Mesenchymal stem cell (in vitro differentiated cells and primary cell): ENCODE data around the gene C11orf91.

Experiments used
- DNase-seq: peaks from one replicate; pipeline ENCODE4 v3.0.0-alpha.2; 2013
- H2AFZ ChIP-seq: one replicate; pipeline ENCODE4 v1.6.1; 2013; ENCODE audit warnings: low read depth, mild to moderate bottlenecking, control low read depth, inconsistent platforms, low read length, moderate library complexity
- H2AK5ac ChIP-seq: 2 replicates; pipeline ENCODE4 v1.6.1; 2013; ENCODE audit warnings: low read length, moderate library complexity, mild to moderate bottlenecking, inconsistent platforms; ENCODE audit not compliant: severe bottlenecking
- H2BK120ac ChIP-seq: one replicate; pipeline ENCODE4 v1.6.1; 2013; ENCODE audit warnings: low read depth, mild to moderate bottlenecking, inconsistent platforms, low read length, moderate library complexity
- H2BK12ac ChIP-seq, 2 experiments: one replicate each; pipeline ENCODE4 v1.6.1; 2013; ENCODE audit warnings: inconsistent platforms in 2 of 2, low read length in 2 of 2, mild to moderate bottlenecking in 2 of 2, moderate library complexity in 2 of 2, control low read depth in 1 of 2
- H2BK15ac ChIP-seq: one replicate; pipeline ENCODE4 v1.6.1; 2013; ENCODE audit warnings: mild to moderate bottlenecking, low read depth, inconsistent platforms; ENCODE audit not compliant: poor library complexity, severe bottlenecking
- H2BK5ac ChIP-seq: 2 replicates; pipeline ENCODE4 v1.6.1; 2013; ENCODE audit warnings: low read depth, mild to moderate bottlenecking, low read length, control low read depth, inconsistent platforms; ENCODE audit not compliant: poor library complexity, severe bottlenecking
- H3K14ac ChIP-seq, 2 experiments: one replicate each; pipeline ENCODE4 v1.6.1; 2013; ENCODE audit warnings: inconsistent platforms in 2 of 2, low read length in 2 of 2, control low read depth in 1 of 2, mild to moderate bottlenecking in 1 of 2, moderate library complexity in 1 of 2
- H3K18ac ChIP-seq, 2 experiments: one replicate each; pipeline ENCODE4 v1.6.1; 2013; ENCODE audit warnings: inconsistent platforms in 2 of 2, low read length in 2 of 2, control low read depth in 1 of 2, low read depth in 1 of 2, mild to moderate bottlenecking in 1 of 2
- H3K23ac ChIP-seq, 2 experiments: one replicate each; pipeline ENCODE4 v1.6.1; 2013; ENCODE audit warnings: inconsistent platforms in 2 of 2, low read length in 2 of 2, mild to moderate bottlenecking in 2 of 2, moderate library complexity in 2 of 2, control low read depth in 1 of 2
- H3K27ac ChIP-seq: 2 replicates; pipeline ENCODE4 v1.5.1; 2013; ENCODE audit warnings: mild to moderate bottlenecking, moderate library complexity, low read length, control low read depth, inconsistent platforms; ENCODE audit not compliant: poor library complexity, severe bottlenecking
- H3K27me3 ChIP-seq, 2 experiments: 2 replicates each; pipeline versions ENCODE4 v1.6.1 to v1.7.0; 2013; ENCODE audit warnings: low read length in 2 of 2, mild to moderate bottlenecking in 2 of 2, moderate library complexity in 2 of 2, control low read depth in 1 of 2, inconsistent platforms in 1 of 2; ENCODE audit not compliant: control insufficient read depth in 1 of 2, insufficient read depth in 1 of 2
- H3K36me3 ChIP-seq, 2 experiments: 2 replicates each; pipeline versions ENCODE4 v1.6.1 to v1.7.0; 2013; ENCODE audit warnings: low read length in 2 of 2, control low read depth in 1 of 2, inconsistent platforms in 1 of 2, low read depth in 1 of 2, mild to moderate bottlenecking in 1 of 2; ENCODE audit not compliant: insufficient read depth in 2 of 2, control insufficient read depth in 1 of 2
- H3K4ac ChIP-seq, 2 experiments: one replicate each; pipeline ENCODE4 v1.6.1; 2013; ENCODE audit warnings: inconsistent platforms in 2 of 2, low read length in 2 of 2, mild to moderate bottlenecking in 2 of 2, moderate library complexity in 2 of 2, control low read depth in 1 of 2, low read depth in 1 of 2
- H3K4me1 ChIP-seq: 2 replicates; pipeline ENCODE4 v1.6.1; 2013; ENCODE audit warnings: low read depth, low read length, control low read depth; ENCODE audit not compliant: control insufficient read depth, insufficient read depth
- H3K4me2 ChIP-seq: 2 replicates; pipeline ENCODE4 v1.6.1; 2013; ENCODE audit warnings: low read length, mild to moderate bottlenecking, inconsistent platforms; ENCODE audit not compliant: poor library complexity, severe bottlenecking
- H3K4me3 ChIP-seq, 2 experiments: 2 replicates each; pipeline versions ENCODE4 v1.5.1 to v1.7.0; 2013; ENCODE audit warnings: low read length in 2 of 2, mild to moderate bottlenecking in 2 of 2, control low read depth in 1 of 2, low read depth in 1 of 2; ENCODE audit not compliant: insufficient read depth in 1 of 2
- H3K79me1 ChIP-seq: replicated peaks from 2 replicates; pipeline ENCODE4 v1.6.1; 2013; ENCODE audit warnings: mild to moderate bottlenecking, control low read depth, low read length, inconsistent platforms; ENCODE audit not compliant: poor library complexity, severe bottlenecking
- H3K9ac ChIP-seq: 2 replicates; pipeline ENCODE4 v1.7.0; 2013; ENCODE audit warnings: mild to moderate bottlenecking, low read length, moderate library complexity
- H3K9me3 ChIP-seq: 2 replicates; pipeline ENCODE4 v1.7.0; 2013; ENCODE audit warnings: mild to moderate bottlenecking, low read length; ENCODE audit not compliant: control insufficient read depth
- H4K8ac ChIP-seq: one replicate; pipeline ENCODE4 v1.6.1; 2013; ENCODE audit warnings: inconsistent platforms, mild to moderate bottlenecking, low read length, moderate library complexity
- H4K91ac ChIP-seq: one replicate; pipeline ENCODE4 v1.6.1; 2013; ENCODE audit warnings: mild to moderate bottlenecking, low read length, inconsistent platforms
- WGBS: methylation state at CpG from one replicate; pipeline ENCODE4 v1.1.7; 2013; ENCODE audit warnings: mixed read lengths; 5-methylcytosine and 5-hydroxymethylcytosine counted together

Gene C11orf91

GRCh38 chr11:33668951-33669596 is 31.6 kb downstream of the C11orf91 start:
- Histone ChIP-seq H2BK12ac (no peak overlapping the region), H3K4ac (no peak overlapping the region), H3K4me3 (no peak overlapping the region), H3K36me3 (peaks cover 12 to 61% of the 10 kb centered on the region in 2 experiments), H3K27ac (no peak overlapping the region), H2BK5ac (no peak overlapping the region), H3K27me3 (no peaks in the 10 kb centered on the region), H2AFZ (no peak overlapping the region), H4K91ac (no peak overlapping the region), H3K18ac (no peak overlapping the region), H2BK15ac (no peak overlapping the region), H3K9me3 (no peaks in the 10 kb centered on the region), H3K23ac (no peak overlapping the region), H3K4me2 (no peak overlapping the region), H2AK5ac (no peak overlapping the region), H4K8ac (no peak overlapping the region), H2BK120ac (no peak overlapping the region), H3K9ac (no peak overlapping the region), H3K14ac (no peak overlapping the region), H3K4me1 (peaks cover 4% of the 10 kb centered on the region), H3K79me1 (no peaks in the 10 kb centered on the region)
- 95% methylated on average over 6 of the region's 6 CpGs for WGBS
- DNase-seq: no peak

DNA sequence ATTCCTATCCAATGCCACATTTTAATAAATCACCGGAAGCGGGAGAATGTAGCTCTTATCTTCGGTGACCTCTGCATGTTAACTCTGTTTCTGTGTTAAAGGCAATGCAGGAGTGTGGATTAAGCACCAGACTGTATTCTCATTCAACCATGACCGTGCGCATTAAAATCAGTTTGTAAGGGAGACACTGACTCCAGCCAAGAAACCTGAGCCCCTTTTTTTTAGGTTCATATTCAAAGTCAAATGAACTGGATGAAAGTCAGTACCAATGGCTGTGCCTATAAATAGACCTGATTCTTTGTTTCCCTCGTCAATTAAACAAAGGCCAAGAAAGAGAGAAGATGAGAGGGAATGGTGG is 32.2 kb downstream of the C11orf91 start:
- Histone ChIP-seq H3K79me1 (no peaks in the 10 kb centered on the region), H3K4me2 (no peak overlapping the region)
- 94% methylated on average over 5 of the region's 6 CpGs for WGBS

GRCh38 chr11:33667819-33668467 is 32.7 kb downstream of the C11orf91 start:
- H3K18ac ChIP-seq: no peak overlapping the region
- no peak overlapping the region for H3K14ac ChIP-seq
- peaks cover 12 to 72% of the 10 kb centered on the region in 2 experiments for H3K36me3 ChIP-seq
- peaks cover 2% of the 10 kb centered on the region for H3K4me1 ChIP-seq
- no peak overlapping the region for H2AFZ ChIP-seq
- H2BK120ac ChIP-seq: no peak overlapping the region
- 92% methylated on average over 18 of the region's 18 CpGs for WGBS
- no peak overlapping the region for H3K27ac ChIP-seq
- H2AK5ac ChIP-seq: no peak overlapping the region
- H3K9ac ChIP-seq: no peak overlapping the region
- no peak overlapping the region for H3K23ac ChIP-seq
- no peak for DNase-seq
- H3K27me3 ChIP-seq: no peaks in the 10 kb centered on the region
- H3K79me1 ChIP-seq: no peaks in the 10 kb centered on the region
- H3K4ac ChIP-seq: no peak overlapping the region
- no peak overlapping the region for H2BK12ac ChIP-seq
- H2BK5ac ChIP-seq: no peak overlapping the region
- no peak overlapping the region for H4K91ac ChIP-seq
- no peak overlapping the region for H2BK15ac ChIP-seq
- H3K9me3 ChIP-seq: no peaks in the 10 kb centered on the region
- H3K4me2 ChIP-seq: no peak overlapping the region
- no peak overlapping the region for H3K4me3 ChIP-seq
- no peak overlapping the region for H4K8ac ChIP-seq

More for the DNA sequence above, 32.2 kb downstream of the C11orf91 start:
- Histone ChIP-seq H3K4ac (no peak overlapping the region), H3K4me3 (no peak overlapping the region), H2AFZ (no peak overlapping the region), H3K23ac (no peak overlapping the region), H2BK5ac (no peak overlapping the region), H3K14ac (no peak overlapping the region), H3K18ac (no peak overlapping the region), H3K36me3 (peaks cover 12 to 67% of the 10 kb centered on the region in 2 experiments), H2BK15ac (no peak overlapping the region), H3K4me1 (peaks cover 2% of the 10 kb centered on the region), H2AK5ac (no peak overlapping the region), H3K27ac (no peak overlapping the region), H3K9me3 (no peaks in the 10 kb centered on the region), H3K27me3 (no peaks in the 10 kb centered on the region), H4K91ac (no peak overlapping the region), H2BK12ac (no peak overlapping the region), H2BK120ac (no peak overlapping the region), H3K9ac (no peak overlapping the region), H4K8ac (no peak overlapping the region)
- no peak for DNase-seq

GRCh38 chr11:33665350-33666106 is 35.1 kb downstream of the C11orf91 start:
- 79% methylated on average over 6 of the region's 6 CpGs for WGBS
- Histone ChIP-seq H2BK12ac (no peak overlapping the region), H2BK15ac (no peak overlapping the region), H4K8ac (no peak overlapping the region), H3K4me2 (no peak overlapping the region), H3K27ac (no peak overlapping the region), H3K9ac (no peak overlapping the region), H3K9me3 (no peaks in the 10 kb centered on the region), H3K36me3 (peaks cover 14 to 85% of the 10 kb centered on the region in 2 experiments), H3K79me1 (no peaks in the 10 kb centered on the region), H2BK120ac (no peak overlapping the region), H4K91ac (no peak overlapping the region), H3K14ac (no peak overlapping the region), H2AFZ (no peak overlapping the region), H2AK5ac (no peak overlapping the region), H3K18ac (no peak overlapping the region), H3K4me3 (no peak overlapping the region), H3K4me1 (peaks cover 2% of the 10 kb centered on the region), H3K23ac (no peak overlapping the region), H3K27me3 (no peaks in the 10 kb centered on the region), H3K4ac (no peak overlapping the region), H2BK5ac (no peak overlapping the region)
- no peak for DNase-seq
